Measurements from ENCODE around the gene AHI1. TPM values are rescaled to one million over a fixed set of nuclear protein-coding genes. Genes with fewer than 3 reads are reported as not detected.
A peak's percentile ranks its signal among the peaks of the same experiment; 100 is the strongest.

Gene AHI1
- total and polyA plus RNA-seq, 2 of the 13 experiments (the other 11 are each of a cell fraction or from before 2014, with no cell fraction given) = 7.2 to 18.6 TPM

DNA sequence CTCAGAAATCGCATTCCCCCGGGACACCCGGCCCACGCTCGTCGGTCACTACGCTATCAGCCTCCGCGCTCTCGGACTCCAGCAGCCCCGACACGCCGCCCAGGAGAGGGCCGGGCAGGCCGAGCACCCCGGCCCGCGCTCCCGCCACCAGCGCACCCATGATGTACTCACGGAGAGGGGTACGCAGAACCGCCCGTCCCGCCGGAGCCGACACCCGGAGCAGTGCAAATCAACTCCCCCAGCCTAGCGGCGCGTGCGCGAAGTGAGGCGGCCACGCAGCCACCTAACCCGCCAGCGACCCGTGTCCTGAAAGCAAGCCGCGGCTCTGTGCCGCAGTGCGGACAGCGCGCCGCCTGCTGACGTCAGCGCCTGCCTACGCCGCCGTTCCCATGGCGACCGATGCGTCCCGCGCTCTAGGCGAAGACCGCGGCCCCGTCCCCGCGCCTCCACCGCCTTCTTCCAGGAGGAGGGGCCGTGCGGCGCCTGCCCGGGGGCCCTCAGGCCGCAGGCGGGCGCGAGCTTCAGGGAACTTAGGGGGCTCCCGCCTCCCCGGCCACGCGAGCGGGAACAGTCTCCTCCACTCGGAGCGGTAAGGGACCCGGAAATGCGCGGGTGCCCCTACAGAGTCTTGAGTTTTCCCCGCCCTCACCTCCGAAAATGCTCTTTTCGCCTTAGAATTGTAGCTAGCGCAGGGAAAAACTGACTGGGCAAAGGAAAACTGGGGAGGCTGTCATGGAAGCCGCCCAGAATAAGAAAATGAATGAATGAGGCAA, at the start of gene AHI1 (continued):
- TF ChIP-seq, protein P1, sequence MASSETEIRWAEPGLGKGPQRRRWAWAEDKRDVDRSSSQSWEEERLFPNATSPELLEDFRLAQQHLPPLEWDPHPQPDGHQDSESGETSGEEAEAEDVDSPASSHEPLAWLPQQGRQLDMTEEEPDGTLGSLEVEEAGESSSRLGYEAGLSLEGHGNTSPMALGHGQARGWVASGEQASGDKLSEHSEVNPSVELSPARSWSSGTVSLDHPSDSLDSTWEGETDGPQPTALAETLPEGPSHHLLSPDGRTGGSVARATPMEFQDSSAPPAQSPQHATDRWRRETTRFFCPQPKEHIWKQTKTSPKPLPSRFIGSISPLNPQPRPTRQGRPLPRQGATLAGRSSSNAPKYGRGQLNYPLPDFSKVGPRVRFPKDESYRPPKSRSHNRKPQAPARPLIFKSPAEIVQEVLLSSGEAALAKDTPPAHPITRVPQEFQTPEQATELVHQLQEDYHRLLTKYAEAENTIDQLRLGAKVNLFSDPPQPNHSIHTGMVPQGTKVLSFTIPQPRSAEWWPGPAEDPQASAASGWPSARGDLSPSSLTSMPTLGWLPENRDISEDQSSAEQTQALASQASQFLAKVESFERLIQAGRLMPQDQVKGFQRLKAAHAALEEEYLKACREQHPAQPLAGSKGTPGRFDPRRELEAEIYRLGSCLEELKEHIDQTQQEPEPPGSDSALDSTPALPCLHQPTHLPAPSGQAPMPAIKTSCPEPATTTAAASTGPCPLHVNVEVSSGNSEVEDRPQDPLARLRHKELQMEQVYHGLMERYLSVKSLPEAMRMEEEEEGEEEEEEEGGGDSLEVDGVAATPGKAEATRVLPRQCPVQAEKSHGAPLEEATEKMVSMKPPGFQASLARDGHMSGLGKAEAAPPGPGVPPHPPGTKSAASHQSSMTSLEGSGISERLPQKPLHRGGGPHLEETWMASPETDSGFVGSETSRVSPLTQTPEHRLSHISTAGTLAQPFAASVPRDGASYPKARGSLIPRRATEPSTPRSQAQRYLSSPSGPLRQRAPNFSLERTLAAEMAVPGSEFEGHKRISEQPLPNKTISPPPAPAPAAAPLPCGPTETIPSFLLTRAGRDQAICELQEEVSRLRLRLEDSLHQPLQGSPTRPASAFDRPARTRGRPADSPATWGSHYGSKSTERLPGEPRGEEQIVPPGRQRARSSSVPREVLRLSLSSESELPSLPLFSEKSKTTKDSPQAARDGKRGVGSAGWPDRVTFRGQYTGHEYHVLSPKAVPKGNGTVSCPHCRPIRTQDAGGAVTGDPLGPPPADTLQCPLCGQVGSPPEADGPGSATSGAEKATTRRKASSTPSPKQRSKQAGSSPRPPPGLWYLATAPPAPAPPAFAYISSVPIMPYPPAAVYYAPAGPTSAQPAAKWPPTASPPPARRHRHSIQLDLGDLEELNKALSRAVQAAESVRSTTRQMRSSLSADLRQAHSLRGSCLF (CRISPR knock-in tag; IDR thresholded peaks at IDR 0.05; ENCODE audit: borderline replicate concordance) = no peak; the same call in 1 of the 2 replicates
- TF ChIP-seq SMARCC2 (IDR thresholded peaks at IDR 0.05) (no peak), ZNF276 (CRISPR knock-in tag; IDR thresholded peaks at IDR 0.05; ENCODE audit: low read depth) (no peak), NFE2L1 (CRISPR knock-in tag; IDR thresholded peaks at IDR 0.05; ENCODE audit: borderline replicate concordance) (0 out of 2 replicates have a peak, but pooled peaks have one; percentile 66), FOXK1 (CRISPR knock-in tag; IDR thresholded peaks at IDR 0.05; ENCODE audit: borderline replicate concordance, low read depth) (no peak), MNT (IDR thresholded peaks at IDR 0.05) (peak; percentile 58), ZNF431 (CRISPR knock-in tag; IDR thresholded peaks at IDR 0.05; ENCODE audit: borderline replicate concordance, low read depth) (peak; percentile 96; the same call in 1 of the 2 replicates), ZNF619 (CRISPR knock-in tag; IDR thresholded peaks at IDR 0.05) (peak; percentile 52; the same call in 1 of the 2 replicates), MEIS1 (CRISPR knock-in tag; IDR thresholded peaks at IDR 0.05; ENCODE audit: borderline replicate concordance) (no peak; the same call in 1 of the 2 replicates), ZNF740 (CRISPR knock-in tag; IDR thresholded peaks at IDR 0.05) (peak; percentile 52)
- TF ChIP-seq, protein P2, sequence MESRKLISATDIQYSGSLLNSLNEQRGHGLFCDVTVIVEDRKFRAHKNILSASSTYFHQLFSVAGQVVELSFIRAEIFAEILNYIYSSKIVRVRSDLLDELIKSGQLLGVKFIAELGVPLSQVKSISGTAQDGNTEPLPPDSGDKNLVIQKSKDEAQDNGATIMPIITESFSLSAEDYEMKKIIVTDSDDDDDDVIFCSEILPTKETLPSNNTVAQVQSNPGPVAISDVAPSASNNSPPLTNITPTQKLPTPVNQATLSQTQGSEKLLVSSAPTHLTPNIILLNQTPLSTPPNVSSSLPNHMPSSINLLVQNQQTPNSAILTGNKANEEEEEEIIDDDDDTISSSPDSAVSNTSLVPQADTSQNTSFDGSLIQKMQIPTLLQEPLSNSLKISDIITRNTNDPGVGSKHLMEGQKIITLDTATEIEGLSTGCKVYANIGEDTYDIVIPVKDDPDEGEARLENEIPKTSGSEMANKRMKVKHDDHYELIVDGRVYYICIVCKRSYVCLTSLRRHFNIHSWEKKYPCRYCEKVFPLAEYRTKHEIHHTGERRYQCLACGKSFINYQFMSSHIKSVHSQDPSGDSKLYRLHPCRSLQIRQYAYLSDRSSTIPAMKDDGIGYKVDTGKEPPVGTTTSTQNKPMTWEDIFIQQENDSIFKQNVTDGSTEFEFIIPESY (CRISPR knock-in tag; IDR thresholded peaks at IDR 0.05) = no peak
- TF ChIP-seq, protein P3, sequence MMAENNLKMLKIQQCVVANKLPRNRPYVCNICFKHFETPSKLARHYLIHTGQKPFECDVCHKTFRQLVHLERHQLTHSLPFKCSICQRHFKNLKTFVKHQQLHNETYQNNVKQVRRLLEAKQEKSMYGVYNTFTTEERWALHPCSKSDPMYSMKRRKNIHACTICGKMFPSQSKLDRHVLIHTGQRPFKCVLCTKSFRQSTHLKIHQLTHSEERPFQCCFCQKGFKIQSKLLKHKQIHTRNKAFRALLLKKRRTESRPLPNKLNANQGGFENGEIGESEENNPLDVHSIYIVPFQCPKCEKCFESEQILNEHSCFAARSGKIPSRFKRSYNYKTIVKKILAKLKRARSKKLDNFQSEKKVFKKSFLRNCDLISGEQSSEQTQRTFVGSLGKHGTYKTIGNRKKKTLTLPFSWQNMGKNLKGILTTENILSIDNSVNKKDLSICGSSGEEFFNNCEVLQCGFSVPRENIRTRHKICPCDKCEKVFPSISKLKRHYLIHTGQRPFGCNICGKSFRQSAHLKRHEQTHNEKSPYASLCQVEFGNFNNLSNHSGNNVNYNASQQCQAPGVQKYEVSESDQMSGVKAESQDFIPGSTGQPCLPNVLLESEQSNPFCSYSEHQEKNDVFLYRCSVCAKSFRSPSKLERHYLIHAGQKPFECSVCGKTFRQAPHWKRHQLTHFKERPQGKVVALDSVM (CRISPR knock-in tag; IDR thresholded peaks at IDR 0.05) = peak; percentile 70; the same call in 1 of the 2 replicates
